Trophoblast cell (in vitro differentiated cells and primary cell): Measurements from ENCODE around the gene FAM83G.

Experiments
- DNase-seq, 2 donors: peaks; one replicate each; pipeline ENCODE4 v3.0.0-alpha.2; 2016
- H2AFZ ChIP-seq: 2 replicates; pipeline ENCODE4 v1.6.1; 2013; ENCODE audit warnings: low read length, moderate library complexity, mild to moderate bottlenecking; ENCODE audit not compliant: insufficient read depth, poor library complexity
- H2AK5ac ChIP-seq: 2 replicates; pipeline ENCODE4 v1.6.1; 2013; ENCODE audit warnings: mild to moderate bottlenecking, low read length
- H2BK120ac ChIP-seq: 2 replicates; pipeline ENCODE4 v1.6.1; 2013; ENCODE audit warnings: low read length, mild to moderate bottlenecking, moderate library complexity; ENCODE audit not compliant: insufficient read depth, poor library complexity
- H2BK12ac ChIP-seq: 2 replicates; pipeline ENCODE4 v1.6.1; 2013; ENCODE audit warnings: mild to moderate bottlenecking, low read length, moderate library complexity
- H2BK5ac ChIP-seq: 2 replicates; pipeline ENCODE4 v1.6.1; 2013; ENCODE audit warnings: low read length, low read depth, moderate library complexity, mild to moderate bottlenecking; ENCODE audit not compliant: poor library complexity
- H3K14ac ChIP-seq: 2 replicates; pipeline ENCODE4 v1.6.1; 2013; ENCODE audit warnings: mild to moderate bottlenecking, low read length
- H3K18ac ChIP-seq: 2 replicates; pipeline ENCODE4 v1.6.1; 2013; ENCODE audit warnings: mild to moderate bottlenecking, low read length
- H3K23ac ChIP-seq: 2 replicates; pipeline ENCODE4 v1.6.1; 2013; ENCODE audit warnings: low read length
- H3K27ac ChIP-seq: 2 replicates; pipeline ENCODE4 v1.5.1; 2013; ENCODE audit warnings: low read depth, mild to moderate bottlenecking, inconsistent platforms, low read length, moderate library complexity
- H3K27me3 ChIP-seq: 2 replicates; pipeline ENCODE4 v1.6.1; 2013; ENCODE audit warnings: inconsistent platforms, mild to moderate bottlenecking, low read length, moderate library complexity; ENCODE audit not compliant: insufficient read depth
- H3K36me3 ChIP-seq, 2 experiments: 1 replicate in 1 of 2; 2 replicates in 1 of 2; pipeline ENCODE4 v1.6.1; 2013; ENCODE audit warnings: low read length in 2 of 2, mild to moderate bottlenecking in 2 of 2, moderate library complexity in 1 of 2; ENCODE audit not compliant: insufficient read depth in 2 of 2, control insufficient read depth in 1 of 2
- H3K4ac ChIP-seq: 2 replicates; pipeline ENCODE4 v1.6.1; 2013; ENCODE audit warnings: low read depth, mild to moderate bottlenecking, low read length, moderate library complexity
- H3K4me1 ChIP-seq, 2 experiments: 1 replicate in 1 of 2; 2 replicates in 1 of 2; pipeline ENCODE4 v1.6.1; 2013; ENCODE audit warnings: low read length in 2 of 2, mild to moderate bottlenecking in 2 of 2, moderate library complexity in 1 of 2; ENCODE audit not compliant: insufficient read depth in 2 of 2, control insufficient read depth in 1 of 2
- H3K4me2 ChIP-seq: 2 replicates; pipeline ENCODE4 v1.6.1; 2013; ENCODE audit warnings: inconsistent platforms, mild to moderate bottlenecking, low read length, moderate library complexity
- H3K4me3 ChIP-seq: 2 replicates; pipeline ENCODE4 v1.5.1; 2013; ENCODE audit warnings: mild to moderate bottlenecking, low read depth, low read length, inconsistent platforms
- H3K79me1 ChIP-seq: one replicate; pipeline ENCODE4 v1.6.1; 2013; ENCODE audit warnings: low read length
- H3K79me2 ChIP-seq: 2 replicates; pipeline ENCODE4 v1.6.1; 2013; ENCODE audit warnings: low read length, mild to moderate bottlenecking; ENCODE audit not compliant: control insufficient read depth, insufficient read depth, poor library complexity
- H3K9ac ChIP-seq: 2 replicates; pipeline ENCODE4 v1.6.1; 2013; ENCODE audit warnings: mild to moderate bottlenecking, low read length
- H3K9me3 ChIP-seq: 2 replicates; pipeline ENCODE4 v1.6.1; 2013; ENCODE audit warnings: low read depth, mild to moderate bottlenecking, control low read depth, inconsistent platforms, low read length; ENCODE audit not compliant: insufficient read depth
- H4K12ac ChIP-seq: 2 replicates; pipeline ENCODE4 v1.6.1; 2013; ENCODE audit warnings: low read depth, mild to moderate bottlenecking, low read length, moderate library complexity
- H4K8ac ChIP-seq: 2 replicates; pipeline ENCODE4 v1.6.1; 2013; ENCODE audit warnings: low read depth, mild to moderate bottlenecking, low read length, moderate library complexity
- H4K91ac ChIP-seq: one replicate; pipeline ENCODE4 v1.6.1; 2013; ENCODE audit warnings: low read depth, mild to moderate bottlenecking, low read length, moderate library complexity
- WGBS: extraction: QIAGEN DNeasy Blood & Tissue Kit; methylation state at CpG from one replicate; pipeline ENCODE4 v1.1.7; 2013; ENCODE audit warnings: missing lambda C conversion rate; ENCODE audit not compliant: insufficient read length, insufficient coverage; ENCODE audit errors: extremely low coverage; 5-methylcytosine and 5-hydroxymethylcytosine counted together

Gene FAM83G

DNA sequence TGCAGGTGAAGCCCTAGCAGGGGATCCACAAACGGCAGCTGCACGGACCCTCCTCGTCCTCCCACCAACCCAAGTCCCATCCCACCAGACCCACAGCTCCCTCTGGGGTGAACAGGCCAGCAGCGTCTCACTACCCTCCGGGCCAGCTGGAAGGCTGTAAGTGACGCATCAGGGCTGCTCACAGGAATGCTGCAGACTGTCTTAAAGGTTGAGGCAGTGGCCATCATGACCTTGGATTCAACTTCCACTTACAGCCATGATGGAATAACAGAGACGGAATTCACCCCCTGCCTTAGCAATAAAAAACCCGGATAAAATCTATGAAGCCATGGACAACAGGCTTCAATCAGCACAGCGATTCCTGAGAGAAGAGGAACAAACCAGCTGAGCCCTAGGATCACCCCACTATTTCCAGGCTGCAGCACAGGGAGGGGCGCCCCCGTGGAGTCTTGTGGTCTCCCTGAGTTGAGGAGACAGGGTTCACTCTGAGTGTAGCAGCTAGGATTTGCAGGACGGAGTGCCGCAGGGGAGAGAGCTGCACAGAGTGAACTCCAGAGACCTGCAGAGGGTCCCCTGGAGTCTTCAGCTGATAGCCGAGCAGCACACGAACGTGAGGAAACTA is 10.5 kb downstream of the FAM83G start:
- H3K79me1 ChIP-seq, result no peaks in the 10 kb centered on the region
- peaks cover 34 to 35% of the 10 kb centered on the region in 2 experiments for H3K36me3 ChIP-seq
- no peak overlapping the region for H3K4me3 ChIP-seq
- H2AK5ac ChIP-seq, result no peak overlapping the region
- no peak overlapping the region for H4K91ac ChIP-seq
- no peak for DNase-seq
- no peak overlapping the region for H3K14ac ChIP-seq
- no peak overlapping the region for H3K4me2 ChIP-seq
- H3K79me2 ChIP-seq, result peaks cover 2% of the 10 kb centered on the region
- no peak overlapping the region for H3K4ac ChIP-seq
- no peaks in the 10 kb centered on the region for H3K4me1 ChIP-seq
- H2AFZ ChIP-seq, result no peak overlapping the region
- H3K9ac ChIP-seq, result no peak overlapping the region
- peak overlapping the region; percentile 2 for H3K18ac ChIP-seq
- H2BK5ac ChIP-seq, result no peak overlapping the region
- H3K23ac ChIP-seq, result no peak overlapping the region
- no CpG with 5 or more reads among the region's 16 CpGs for WGBS
- no peak overlapping the region for H4K12ac ChIP-seq
- no peaks in the 10 kb centered on the region for H3K27me3 ChIP-seq
- peaks cover 3% of the 10 kb centered on the region for H3K9me3 ChIP-seq
- H4K8ac ChIP-seq, result no peak overlapping the region
- no peak overlapping the region for H2BK12ac ChIP-seq
- no peak overlapping the region for H3K27ac ChIP-seq
- no peak overlapping the region for H2BK120ac ChIP-seq

DNA sequence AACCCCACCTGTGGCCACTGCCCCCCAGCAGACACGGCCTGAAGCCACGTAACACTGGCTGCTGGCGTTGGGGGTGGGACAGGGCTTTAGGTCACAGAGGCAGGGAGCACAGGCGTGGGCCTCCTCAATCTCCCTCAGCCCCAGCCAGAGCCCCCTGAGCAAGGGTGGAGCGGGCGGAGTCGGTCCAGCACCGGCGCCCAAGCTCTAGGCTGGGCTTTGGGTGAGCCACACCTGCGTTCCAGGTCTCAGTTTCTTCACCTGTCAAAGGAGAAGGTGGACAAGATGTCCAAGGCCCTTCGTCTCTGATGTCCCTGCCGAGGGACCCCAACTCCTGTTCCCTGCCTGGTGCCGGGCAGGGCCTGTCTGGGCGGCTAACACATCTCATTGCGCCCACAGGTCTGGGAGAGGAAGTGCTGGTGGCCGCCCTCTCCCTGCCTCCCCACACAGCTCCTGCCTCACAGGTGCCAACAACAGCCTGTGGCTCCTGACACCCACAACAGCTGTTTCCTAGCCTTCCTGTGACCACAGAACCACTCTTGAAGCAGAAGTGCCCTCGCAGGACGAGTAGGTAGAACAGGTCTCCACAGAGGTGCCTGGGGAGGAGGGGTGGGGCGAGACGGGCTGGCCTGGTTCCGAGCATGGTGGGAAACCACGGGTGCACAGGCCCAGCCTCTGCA is 12.0 kb downstream of the FAM83G start:
- H3K18ac ChIP-seq, result peak overlapping the region; percentile 14
- H4K8ac ChIP-seq, result no peak overlapping the region
- peak overlapping the region; percentile 13 for H3K4ac ChIP-seq
- no peak overlapping the region for H3K9ac ChIP-seq
- no peak overlapping the region for H4K91ac ChIP-seq
- H2AFZ ChIP-seq, result no peak overlapping the region
- H3K79me1 ChIP-seq, result no peaks in the 10 kb centered on the region
- no peak overlapping the region for H3K27ac ChIP-seq
- H2BK12ac ChIP-seq, result no peak overlapping the region
- H3K36me3 ChIP-seq, result peaks cover 45 to 47% of the 10 kb centered on the region in 2 experiments
- no peak overlapping the region for H3K14ac ChIP-seq
- peaks cover 2% of the 10 kb centered on the region for H3K79me2 ChIP-seq
- no CpG with 5 or more reads among the region's 22 CpGs for WGBS
- no peak overlapping the region for H2BK5ac ChIP-seq
- no peak for DNase-seq
- H3K27me3 ChIP-seq, result no peaks in the 10 kb centered on the region
- no peaks in the 10 kb centered on the region for H3K4me1 ChIP-seq
- H3K4me3 ChIP-seq, result no peak overlapping the region
- no peak overlapping the region for H3K4me2 ChIP-seq
- H4K12ac ChIP-seq, result no peak overlapping the region
- H3K23ac ChIP-seq, result no peak overlapping the region
- no peak overlapping the region for H2BK120ac ChIP-seq
- H3K9me3 ChIP-seq, result peaks cover 3% of the 10 kb centered on the region
- no peak overlapping the region for H2AK5ac ChIP-seq

DNA sequence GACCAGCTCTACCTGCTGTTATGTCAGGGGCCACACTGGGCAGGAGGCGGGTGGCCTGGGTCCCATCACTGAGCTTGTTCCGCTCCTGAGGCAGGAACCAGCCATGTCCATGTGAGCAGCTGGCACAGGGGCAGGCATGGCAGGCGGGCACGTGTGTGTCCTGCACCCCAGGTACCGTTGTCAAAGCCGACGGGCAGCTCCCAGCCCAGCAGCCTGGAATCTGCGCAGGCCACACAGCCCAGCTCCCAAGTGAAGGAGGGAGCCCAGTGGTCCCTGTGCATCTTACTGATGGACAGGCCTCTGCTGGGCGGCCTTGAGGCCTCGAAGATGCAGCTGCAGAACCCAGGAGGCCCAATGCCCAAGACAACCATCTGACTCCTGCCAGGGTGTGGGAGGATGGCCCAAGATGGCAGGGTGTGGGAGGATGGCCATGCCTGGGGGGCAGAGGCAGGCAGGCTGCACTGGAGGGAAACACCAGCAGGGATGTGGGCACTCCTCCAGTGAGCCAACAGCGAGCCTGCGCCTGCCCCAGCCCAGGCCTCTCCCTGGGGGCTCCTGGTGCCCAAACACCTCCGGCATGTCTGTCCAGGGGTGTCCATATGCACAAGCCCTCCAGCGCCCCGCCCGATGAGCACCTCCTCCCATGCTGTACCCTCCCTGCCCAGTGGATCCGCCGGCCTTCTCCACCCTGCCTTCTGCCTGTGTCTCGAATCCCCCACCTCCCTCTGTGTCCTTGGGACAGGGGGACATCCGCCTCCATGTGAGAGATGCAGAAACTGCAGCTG is 12.8 kb downstream of the FAM83G start:
- H3K18ac ChIP-seq, result no peak overlapping the region
- no peaks in the 10 kb centered on the region for H3K79me1 ChIP-seq
- H3K4me2 ChIP-seq, result no peak overlapping the region
- no peak overlapping the region for H4K12ac ChIP-seq
- H3K4ac ChIP-seq, result no peak overlapping the region
- H3K9me3 ChIP-seq, result peaks cover 3% of the 10 kb centered on the region
- peaks cover 2% of the 10 kb centered on the region for H3K79me2 ChIP-seq
- no peak overlapping the region for H3K4me3 ChIP-seq
- H2BK5ac ChIP-seq, result no peak overlapping the region
- no peaks in the 10 kb centered on the region for H3K4me1 ChIP-seq
- peaks cover 48% of the 10 kb centered on the region in 2 experiments for H3K36me3 ChIP-seq
- no peak overlapping the region for H2BK120ac ChIP-seq
- H3K14ac ChIP-seq, result no peak overlapping the region
- H2AK5ac ChIP-seq, result no peak overlapping the region
- no peak for DNase-seq
- no peak overlapping the region for H4K91ac ChIP-seq
- no peak overlapping the region for H3K27ac ChIP-seq
- no peak overlapping the region for H3K23ac ChIP-seq
- no peaks in the 10 kb centered on the region for H3K27me3 ChIP-seq
- H2BK12ac ChIP-seq, result no peak overlapping the region
- H3K9ac ChIP-seq, result no peak overlapping the region
- no peak overlapping the region for H4K8ac ChIP-seq
- WGBS, result no CpG with 5 or more reads among the region's 20 CpGs
- H2AFZ ChIP-seq, result no peak overlapping the region

DNA sequence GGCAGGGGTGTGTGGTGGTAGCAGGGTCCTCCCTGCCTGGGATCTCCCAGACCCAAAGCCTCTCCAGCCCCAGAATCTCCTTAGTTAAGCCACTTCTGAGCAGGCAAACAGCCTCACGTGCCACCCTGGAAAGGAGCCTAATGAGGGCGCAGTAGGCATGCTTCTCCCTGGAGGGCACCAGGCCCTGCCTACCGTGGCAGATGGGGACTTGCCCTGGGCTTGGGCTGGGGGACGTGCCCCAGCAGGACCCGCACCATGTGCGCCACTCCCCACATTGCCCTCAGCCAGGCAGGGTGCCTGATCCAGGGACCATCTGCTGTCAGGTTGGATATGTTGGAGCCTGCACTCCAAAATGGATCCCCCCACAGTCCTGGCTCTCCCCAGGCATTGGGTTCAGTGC is 14.2 kb downstream of the FAM83G start:
- no peak overlapping the region for H2BK5ac ChIP-seq
- no peaks in the 10 kb centered on the region for H3K27me3 ChIP-seq
- no peaks in the 10 kb centered on the region for H3K9me3 ChIP-seq
- no peak overlapping the region for H2AFZ ChIP-seq
- no peak overlapping the region for H3K14ac ChIP-seq
- peaks cover 2% of the 10 kb centered on the region for H3K79me2 ChIP-seq
- no peak overlapping the region for H4K12ac ChIP-seq
- no peak overlapping the region for H3K27ac ChIP-seq
- H3K4me3 ChIP-seq, result no peak overlapping the region
- no peak overlapping the region for H2AK5ac ChIP-seq
- H3K4me2 ChIP-seq, result no peak overlapping the region
- peak overlapping the region; percentile 41 for H3K18ac ChIP-seq
- H4K91ac ChIP-seq, result no peak overlapping the region
- H3K4ac ChIP-seq, result no peak overlapping the region
- no peaks in the 10 kb centered on the region for H3K79me1 ChIP-seq
- no peak overlapping the region for H2BK120ac ChIP-seq
- H3K23ac ChIP-seq, result no peak overlapping the region
- H4K8ac ChIP-seq, result no peak overlapping the region
- WGBS, result no CpG with 5 or more reads among the region's 6 CpGs
- H2BK12ac ChIP-seq, result peak overlapping the region; percentile 3
- peaks cover 52 to 57% of the 10 kb centered on the region in 2 experiments for H3K36me3 ChIP-seq
- no peak overlapping the region for H3K9ac ChIP-seq
- H3K4me1 ChIP-seq, result no peaks in the 10 kb centered on the region
- no peak for DNase-seq
